Airway epithelial cell (primary cell): ENCODE results near the gene DMXL1. TPM values are rescaled to one million over a fixed set of nuclear protein-coding genes. Genes with fewer than 3 reads are reported as not detected.

Experiments used
- total RNA-seq: library from RNA; depleted of rRNA; stranded (reverse); fragments of >200 nt; gene quantifications from 2 replicates; pipeline ENCODE4 v1.2.3, GENCODE V29; 2015

DMXL1 gene, protein sequence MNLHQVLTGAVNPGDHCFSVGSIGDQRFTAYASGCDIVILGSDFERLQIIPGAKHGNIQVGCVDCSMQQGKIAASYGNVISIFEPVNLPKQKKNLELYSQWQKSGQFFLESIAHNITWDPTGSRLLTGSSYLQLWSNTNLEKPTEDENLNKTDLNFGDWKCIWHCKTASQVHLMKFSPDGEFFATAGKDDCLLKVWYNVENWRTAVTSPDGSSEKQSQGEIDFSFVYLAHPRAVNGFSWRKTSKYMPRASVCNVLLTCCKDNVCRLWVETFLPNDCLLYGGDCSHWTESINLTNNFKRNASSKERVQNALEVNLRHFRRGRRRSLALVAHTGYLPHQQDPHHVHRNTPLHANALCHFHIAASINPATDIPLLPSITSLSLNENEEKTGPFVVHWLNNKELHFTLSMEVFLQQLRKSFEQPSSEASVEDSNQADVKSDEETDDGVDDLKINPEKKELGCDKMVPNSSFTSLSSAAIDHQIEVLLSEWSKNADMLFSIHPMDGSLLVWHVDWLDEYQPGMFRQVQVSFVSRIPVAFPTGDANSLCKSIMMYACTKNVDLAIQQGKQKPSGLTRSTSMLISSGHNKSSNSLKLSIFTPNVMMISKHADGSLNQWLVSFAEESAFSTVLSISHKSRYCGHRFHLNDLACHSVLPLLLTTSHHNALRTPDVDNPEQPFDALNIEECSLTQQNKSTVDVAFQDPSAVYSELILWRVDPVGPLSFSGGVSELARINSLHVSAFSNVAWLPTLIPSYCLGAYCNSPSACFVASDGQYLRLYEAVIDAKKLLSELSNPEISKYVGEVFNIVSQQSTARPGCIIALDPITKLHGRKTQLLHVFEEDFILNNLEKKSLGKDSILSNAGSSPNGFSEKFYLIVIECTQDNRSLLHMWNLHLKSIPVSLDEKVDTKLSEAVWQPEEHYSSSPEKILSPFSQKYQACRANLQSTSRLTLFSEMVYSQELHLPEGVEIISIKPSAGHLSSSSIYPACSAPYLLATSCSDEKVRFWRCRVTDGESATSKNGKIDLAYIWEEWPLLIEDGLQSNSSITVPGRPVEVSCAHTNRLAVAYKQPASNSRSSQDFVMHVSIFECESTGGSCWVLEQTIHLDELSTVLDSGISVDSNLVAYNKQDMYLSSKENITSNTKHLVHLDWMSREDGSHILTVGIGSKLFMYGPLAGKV (N-terminal part only)
- 10.2 and 16.6 TPM in 2 replicates for total RNA-seq

DNA sequence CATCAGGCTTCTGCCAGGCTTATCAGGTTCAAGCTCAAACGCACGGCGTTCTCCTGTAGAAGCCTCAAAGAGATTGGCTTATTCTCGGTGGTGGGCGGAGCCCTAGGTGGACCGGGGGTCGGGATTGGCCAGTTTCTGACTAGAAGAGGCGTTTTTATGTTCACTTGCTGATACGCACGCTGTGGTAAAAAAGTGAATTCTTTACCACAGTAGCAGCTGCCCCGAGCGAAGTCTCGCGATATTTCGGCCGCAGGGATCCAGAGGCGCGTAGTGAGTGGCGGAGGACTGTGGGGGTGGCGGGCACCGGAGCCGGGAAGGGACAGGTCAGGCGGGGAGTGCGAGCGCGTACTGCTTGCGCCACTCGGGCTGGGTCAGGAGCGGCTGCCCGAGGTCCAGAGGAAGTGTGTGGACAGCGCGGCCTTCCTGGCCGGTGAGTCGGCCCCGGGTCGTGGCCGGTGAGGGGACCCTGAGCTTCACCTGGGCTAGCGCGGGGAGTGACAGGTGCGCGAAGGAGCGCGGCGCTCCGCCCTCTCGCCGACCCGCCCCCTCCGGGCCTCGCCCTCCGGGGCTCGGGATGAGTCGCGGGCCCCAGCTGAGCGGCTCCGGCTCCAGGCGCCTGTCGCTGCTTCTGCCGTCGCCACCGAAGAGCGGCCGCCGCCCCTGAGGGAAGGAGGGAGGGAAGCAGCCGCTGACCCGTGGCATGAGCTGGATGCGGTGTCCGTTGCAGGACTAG, at the start of gene DMXL1:
Gene DMXL1, plus strand, starts transcription at position 260 of the 733 bp plus-strand sequence. CDS start 483 bp downstream, outside the sequence.

Other genes with a start within 250 kb of the DMXL1 start
- 5.5 and 7.8 TPM in 2 replicates for gene DTWD2, start 82.5 kb upstream of the DMXL1 start, total RNA-seq